HepG2 (cell line): ENCODE data around the gene NEDD8. TPM values are rescaled to one million over a fixed set of nuclear protein-coding genes. Genes with fewer than 3 reads are reported as not detected.

Source experiments
- HBP1 ChIP-seq: IDR thresholded peaks from 2 replicates; pipeline ENCODE4 v1.6.1; 2016; ENCODE audit warnings: low read depth, control low read depth
- KLF13 ChIP-seq: sonication (generic); formaldehyde crosslinking; IDR thresholded peaks from 2 replicates; pipeline ENCODE4 v1.4.0; 2020; ENCODE audit warnings: mild to moderate bottlenecking, missing genetic modification reagents
- KMT2A ChIP-seq: sonication (generic); formaldehyde crosslinking; IDR thresholded peaks from 2 replicates; pipeline ENCODE4 v1.4.0; 2020; ENCODE audit warnings: missing genetic modification reagents
- NAIF1 ChIP-seq: sonication (generic); formaldehyde crosslinking; IDR thresholded peaks from 2 replicates; pipeline ENCODE4 v1.5.0; 2020; ENCODE audit warnings: mild to moderate bottlenecking, missing genetic modification reagents, borderline replicate concordance
- NBN ChIP-seq: fragments of 450-650 bp; conservative IDR thresholded peaks from 2 replicates; pipeline ENCODE4 v1.6.1; 2017
- RBFOX2 ChIP-seq: fragments of 200-400 bp; formaldehyde crosslinking; IDR thresholded peaks from 2 replicates; pipeline ENCODE4 v1.6.1; 2017; ENCODE audit warnings: low read depth, mild to moderate bottlenecking, low read length
- REL ChIP-seq: sonication (generic); formaldehyde crosslinking; conservative IDR thresholded peaks from 2 replicates; pipeline ENCODE4 v1.8.0; 2022; ENCODE audit warnings: mild to moderate bottlenecking, missing genetic modification reagents, moderate library complexity
- RFXANK ChIP-seq: IDR thresholded peaks from 2 replicates; pipeline ENCODE4 v1.6.1; 2016
- SMAD3 ChIP-seq: sonication (generic); formaldehyde crosslinking; IDR thresholded peaks from 2 replicates; pipeline ENCODE4 v1.4.0; 2020; ENCODE audit warnings: missing genetic modification reagents
- SP2 ChIP-seq: sonication (generic); formaldehyde crosslinking; IDR thresholded peaks from 2 replicates; pipeline ENCODE4 v1.5.1; 2020; ENCODE audit warnings: mild to moderate bottlenecking, missing genetic modification reagents
- THRA ChIP-seq: sonication (generic); formaldehyde crosslinking; IDR thresholded peaks from 2 replicates; pipeline ENCODE4 v1.4.0; 2020; ENCODE audit warnings: missing genetic modification reagents, borderline replicate concordance
- ZNF530 ChIP-seq: sonication (generic); formaldehyde crosslinking; IDR thresholded peaks from 2 replicates; pipeline ENCODE4 v1.5.0; 2020; ENCODE audit warnings: low read depth, mild to moderate bottlenecking, missing genetic modification reagents
- ZNF546 ChIP-seq: sonication (generic); formaldehyde crosslinking; conservative IDR thresholded peaks from 2 replicates; pipeline ENCODE4 v1.8.1; 2023; ENCODE audit warnings: mild to moderate bottlenecking, missing genetic modification reagents
- ZNF615 ChIP-seq: sonication (generic); formaldehyde crosslinking; IDR thresholded peaks from 2 replicates; pipeline ENCODE4 v1.5.0; 2020; ENCODE audit warnings: mild to moderate bottlenecking, missing genetic modification reagents, borderline replicate concordance
- ZNF839 ChIP-seq: sonication (generic); formaldehyde crosslinking; IDR thresholded peaks from 2 replicates; pipeline ENCODE4 v1.4.0; 2020; ENCODE audit warnings: missing genetic modification reagents, mild to moderate bottlenecking, borderline replicate concordance
- polyA plus RNA-seq, 8 experiments: library from polyadenylated mRNA; depleted of rRNA in 3 of 8; stranded (reverse) in 7 of 8; unstranded in 1 of 8; fragments of >200 nt; fragmentation: Illumina TruSeq in 4 of 8; extraction: Trizol in 4 of 8; gene quantifications; 2 replicates each; pipeline versions ENCODE4 v1.2.1 to v1.2.3, GENCODE V29; 2011 to 2016; ENCODE audit warnings: low read depth in 4 of 8, missing spikeins in 1 of 8, mixed read lengths in 1 of 8; ENCODE audit not compliant: insufficient read depth in 1 of 8
- total RNA-seq, 5 experiments: library from RNA; depleted of rRNA; stranded (reverse); fragments of >200 nt; fragmentation: Illumina TruSeq; extraction: Trizol; gene quantifications; 2 replicates each; pipeline ENCODE4 v1.2.3, GENCODE V29; 2016; ENCODE audit warnings: low read depth in 1 of 5
- TF ChIP-seq, protein P1 (sequence below): sonication (generic); formaldehyde crosslinking; IDR thresholded peaks from 2 replicates; pipeline ENCODE4 v1.5.0; 2020; ENCODE audit warnings: mild to moderate bottlenecking, missing genetic modification reagents
- TF ChIP-seq, protein P2 (sequence below): sonication (generic); formaldehyde crosslinking; IDR thresholded peaks from 2 replicates; pipeline ENCODE4 v1.4.0; 2020; ENCODE audit warnings: mild to moderate bottlenecking, missing genetic modification reagents
- TF ChIP-seq, protein P3 (sequence below): sonication (generic); formaldehyde crosslinking; IDR thresholded peaks from 2 replicates; pipeline ENCODE4 v1.4.0; 2020; ENCODE audit warnings: mild to moderate bottlenecking, missing genetic modification reagents
- TF ChIP-seq, protein P4 (sequence below): sonication (generic); formaldehyde crosslinking; IDR thresholded peaks from 2 replicates; pipeline ENCODE4 v1.8.1; 2022; ENCODE audit warnings: mild to moderate bottlenecking, missing genetic modification reagents

NEDD8 gene
- total and polyA plus RNA-seq, 2 of the 13 experiments (the other 11 are each of a cell fraction or from before 2014, with no cell fraction given) = 535 to 713 TPM

DNA sequence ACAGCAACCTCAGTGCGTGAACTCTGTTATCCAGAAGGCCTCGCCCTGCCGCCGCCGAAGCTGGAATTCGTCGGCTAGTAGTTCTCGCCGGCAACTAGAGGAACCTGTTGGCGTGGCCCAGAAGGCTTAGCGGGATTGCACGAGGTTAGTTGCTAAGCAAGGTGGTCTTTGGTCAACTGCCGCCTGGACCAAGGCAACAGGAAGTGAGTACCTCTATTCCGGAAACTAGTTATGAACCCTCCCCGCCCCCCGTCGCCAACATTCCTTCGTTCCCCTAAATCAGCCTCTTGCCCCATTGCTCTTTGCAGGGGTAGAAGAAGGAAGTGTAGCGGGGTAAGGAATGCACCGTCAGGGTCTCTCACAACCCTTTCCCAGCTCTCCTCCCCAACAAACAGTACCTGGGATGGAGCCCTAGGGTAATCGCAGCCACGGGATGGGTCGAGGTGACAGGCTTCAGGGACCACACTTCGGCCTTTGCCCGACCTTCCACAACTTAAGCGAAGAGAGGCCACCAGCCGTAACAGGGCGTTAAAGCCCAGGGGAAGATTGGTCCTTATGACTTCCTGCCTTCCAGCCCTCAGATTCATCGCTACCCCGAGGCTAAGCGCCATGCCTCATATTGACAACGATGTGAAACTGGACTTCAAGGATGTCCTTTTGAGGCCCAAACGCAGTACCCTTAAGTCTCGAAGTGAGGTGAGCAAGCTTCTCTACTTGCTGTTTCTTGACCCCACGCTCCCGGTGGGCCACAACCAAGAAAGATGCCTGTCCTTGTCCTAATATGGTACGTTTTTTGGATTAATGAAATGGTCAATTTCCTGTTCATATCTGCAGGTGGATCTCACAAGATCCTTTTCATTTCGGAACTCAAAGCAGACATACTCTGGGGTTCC is 724 bp upstream of the NEDD8 start, which contains the start of gene GMPR2 (continued):
- TF ChIP-seq REL (CRISPR knock-in tag) = peak; percentile 92
- no peak; the same call in 1 of the 2 replicates for TF ChIP-seq ZNF839 (CRISPR knock-in tag)
- peak; percentile 85 for TF ChIP-seq THRA (CRISPR knock-in tag)
- peak; percentile 97 for TF ChIP-seq HBP1
- peak; percentile 96; the same call in 1 of the 2 replicates for TF ChIP-seq ZNF615 (CRISPR knock-in tag)
- TF ChIP-seq KMT2A (CRISPR knock-in tag) = peak; percentile 73
- TF ChIP-seq RBFOX2 = peak; percentile 67; the same call in 1 of the 2 replicates
- 0 out of 2 replicates have a peak, but pooled peaks have one; percentile 20 for TF ChIP-seq NAIF1
- peak; percentile 7; the same call in 1 of the 2 replicates for TF ChIP-seq ZNF530 (CRISPR knock-in tag)
- TF ChIP-seq, protein P1, sequence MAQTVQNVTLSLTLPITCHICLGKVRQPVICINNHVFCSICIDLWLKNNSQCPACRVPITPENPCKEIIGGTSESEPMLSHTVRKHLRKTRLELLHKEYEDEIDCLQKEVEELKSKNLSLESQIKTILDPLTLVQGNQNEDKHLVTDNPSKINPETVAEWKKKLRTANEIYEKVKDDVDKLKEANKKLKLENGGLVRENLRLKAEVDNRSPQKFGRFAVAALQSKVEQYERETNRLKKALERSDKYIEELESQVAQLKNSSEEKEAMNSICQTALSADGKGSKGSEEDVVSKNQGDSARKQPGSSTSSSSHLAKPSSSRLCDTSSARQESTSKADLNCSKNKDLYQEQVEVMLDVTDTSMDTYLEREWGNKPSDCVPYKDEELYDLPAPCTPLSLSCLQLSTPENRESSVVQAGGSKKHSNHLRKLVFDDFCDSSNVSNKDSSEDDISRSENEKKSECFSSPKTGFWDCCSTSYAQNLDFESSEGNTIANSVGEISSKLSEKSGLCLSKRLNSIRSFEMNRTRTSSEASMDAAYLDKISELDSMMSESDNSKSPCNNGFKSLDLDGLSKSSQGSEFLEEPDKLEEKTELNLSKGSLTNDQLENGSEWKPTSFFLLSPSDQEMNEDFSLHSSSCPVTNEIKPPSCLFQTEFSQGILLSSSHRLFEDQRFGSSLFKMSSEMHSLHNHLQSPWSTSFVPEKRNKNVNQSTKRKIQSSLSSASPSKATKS (CRISPR knock-in tag) = 0 out of 2 replicates have a peak, but pooled peaks have one; percentile 26
- TF ChIP-seq, protein P2, sequence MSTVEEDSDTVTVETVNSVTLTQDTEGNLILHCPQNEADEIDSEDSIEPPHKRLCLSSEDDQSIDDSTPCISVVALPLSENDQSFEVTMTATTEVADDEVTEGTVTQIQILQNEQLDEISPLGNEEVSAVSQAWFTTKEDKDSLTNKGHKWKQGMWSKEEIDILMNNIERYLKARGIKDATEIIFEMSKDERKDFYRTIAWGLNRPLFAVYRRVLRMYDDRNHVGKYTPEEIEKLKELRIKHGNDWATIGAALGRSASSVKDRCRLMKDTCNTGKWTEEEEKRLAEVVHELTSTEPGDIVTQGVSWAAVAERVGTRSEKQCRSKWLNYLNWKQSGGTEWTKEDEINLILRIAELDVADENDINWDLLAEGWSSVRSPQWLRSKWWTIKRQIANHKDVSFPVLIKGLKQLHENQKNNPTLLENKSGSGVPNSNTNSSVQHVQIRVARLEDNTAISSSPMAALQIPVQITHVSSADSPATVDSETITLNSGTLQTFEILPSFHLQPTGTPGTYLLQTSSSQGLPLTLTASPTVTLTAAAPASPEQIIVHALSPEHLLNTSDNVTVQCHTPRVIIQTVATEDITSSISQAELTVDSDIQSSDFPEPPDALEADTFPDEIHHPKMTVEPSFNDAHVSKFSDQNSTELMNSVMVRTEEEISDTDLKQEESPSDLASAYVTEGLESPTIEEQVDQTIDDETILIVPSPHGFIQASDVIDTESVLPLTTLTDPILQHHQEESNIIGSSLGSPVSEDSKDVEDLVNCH = no peak
- TF ChIP-seq KLF13 = peak; percentile 17; the same call in 1 of the 2 replicates
- no peak for TF ChIP-seq NBN
- peak; percentile 23; the same call in 1 of the 2 replicates for TF ChIP-seq SP2 (CRISPR knock-in tag)
- no peak; the same call in 1 of the 2 replicates for TF ChIP-seq ZNF546 (CRISPR knock-in tag)
- TF ChIP-seq RFXANK = no peak
- peak; percentile 41; the same call in 1 of the 2 replicates for TF ChIP-seq SMAD3 (CRISPR knock-in tag)
- TF ChIP-seq, protein P3, sequence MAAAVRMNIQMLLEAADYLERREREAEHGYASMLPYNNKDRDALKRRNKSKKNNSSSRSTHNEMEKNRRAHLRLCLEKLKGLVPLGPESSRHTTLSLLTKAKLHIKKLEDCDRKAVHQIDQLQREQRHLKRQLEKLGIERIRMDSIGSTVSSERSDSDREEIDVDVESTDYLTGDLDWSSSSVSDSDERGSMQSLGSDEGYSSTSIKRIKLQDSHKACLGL (CRISPR knock-in tag) = peak; percentile 44
- TF ChIP-seq, protein P4, sequence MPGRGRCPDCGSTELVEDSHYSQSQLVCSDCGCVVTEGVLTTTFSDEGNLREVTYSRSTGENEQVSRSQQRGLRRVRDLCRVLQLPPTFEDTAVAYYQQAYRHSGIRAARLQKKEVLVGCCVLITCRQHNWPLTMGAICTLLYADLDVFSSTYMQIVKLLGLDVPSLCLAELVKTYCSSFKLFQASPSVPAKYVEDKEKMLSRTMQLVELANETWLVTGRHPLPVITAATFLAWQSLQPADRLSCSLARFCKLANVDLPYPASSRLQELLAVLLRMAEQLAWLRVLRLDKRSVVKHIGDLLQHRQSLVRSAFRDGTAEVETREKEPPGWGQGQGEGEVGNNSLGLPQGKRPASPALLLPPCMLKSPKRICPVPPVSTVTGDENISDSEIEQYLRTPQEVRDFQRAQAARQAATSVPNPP (CRISPR knock-in tag) = peak; percentile 42; the same call in 1 of the 2 replicates
